ENCODE data around the gene DAZ2. TPM values are rescaled to one million over a fixed set of nuclear protein-coding genes. Genes with fewer than 3 reads are reported as not detected.
"Not testable (repeated sequence)": the region's sequence is repeated elsewhere in the genome, so short reads cannot be mapped to it uniquely, and the experiment has no call there.

Gene DAZ2, protein sequence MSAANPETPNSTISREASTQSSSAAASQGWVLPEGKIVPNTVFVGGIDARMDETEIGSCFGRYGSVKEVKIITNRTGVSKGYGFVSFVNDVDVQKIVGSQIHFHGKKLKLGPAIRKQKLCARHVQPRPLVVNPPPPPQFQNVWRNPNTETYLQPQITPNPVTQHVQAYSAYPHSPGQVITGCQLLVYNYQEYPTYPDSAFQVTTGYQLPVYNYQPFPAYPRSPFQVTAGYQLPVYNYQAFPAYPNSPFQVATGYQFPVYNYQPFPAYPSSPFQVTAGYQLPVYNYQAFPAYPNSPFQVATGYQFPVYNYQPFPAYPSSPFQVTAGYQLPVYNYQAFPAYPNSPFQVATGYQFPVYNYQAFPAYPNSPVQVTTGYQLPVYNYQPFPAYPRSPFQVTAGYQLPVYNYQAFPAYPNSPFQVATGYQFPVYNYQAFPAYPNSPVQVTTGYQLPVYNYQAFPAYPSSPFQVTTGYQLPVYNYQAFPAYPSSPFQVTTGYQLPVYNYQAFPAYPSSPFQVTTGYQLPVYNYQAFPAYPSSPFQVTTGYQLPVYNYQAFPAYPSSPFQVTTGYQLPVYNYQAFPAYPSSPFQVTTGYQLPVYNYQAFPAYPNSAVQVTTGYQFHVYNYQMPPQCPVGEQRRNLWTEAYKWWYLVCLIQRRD
- not detected for total RNA-seq
- polyA plus RNA-seq, result not detected

- not testable (repeated sequence) for DNase-seq; H3K27me3 ChIP-seq (ENCODE audit: control insufficient read depth, insufficient read depth, low read length); H3K4me3 ChIP-seq (ENCODE audit: low read depth, low read length); H3K4me1 Mint-ChIP-seq; H3K4me3 Mint-ChIP-seq; H3K36me3 Mint-ChIP-seq; ATAC-seq (ENCODE audit: low read depth in 2 of 2); H3K9me3 Mint-ChIP-seq; H3K9me3 ChIP-seq (ENCODE audit: control insufficient read depth in 2 of 2, low read length in 2 of 2); H3K27ac Mint-ChIP-seq; H3K4me1 ChIP-seq (ENCODE audit: control insufficient read depth, insufficient read depth, low read length, poor library complexity, severe bottlenecking); H3K36me3 ChIP-seq (ENCODE audit: control insufficient read depth, insufficient read depth, low read length); H3K27ac ChIP-seq (ENCODE audit: insufficient read depth, low read length, poor library complexity, severe bottlenecking); H3K27me3 Mint-ChIP-seq
These were observed at the start of gene DAZ2 for GRCh38 chrY:23219233-23219632. Gene DAZ2 (plus strand): TSS chrY:23219533. CDS start chrY:23219741, 208 bp downstream.

- H3K4me1 Mint-ChIP-seq; H3K4me3 ChIP-seq (ENCODE audit: low read depth, low read length); H3K27me3 ChIP-seq (ENCODE audit: control insufficient read depth, insufficient read depth, low read length); H3K27me3 Mint-ChIP-seq; H3K9me3 ChIP-seq (ENCODE audit: control insufficient read depth in 2 of 2, low read length in 2 of 2); DNase-seq; H3K36me3 ChIP-seq (ENCODE audit: control insufficient read depth, insufficient read depth, low read length); H3K4me1 ChIP-seq (ENCODE audit: control insufficient read depth, insufficient read depth, low read length, poor library complexity, severe bottlenecking); H3K27ac Mint-ChIP-seq; H3K27ac ChIP-seq (ENCODE audit: insufficient read depth, low read length, poor library complexity, severe bottlenecking); H3K4me3 Mint-ChIP-seq; H3K9me3 Mint-ChIP-seq; ATAC-seq (ENCODE audit: low read depth in 2 of 2); H3K36me3 Mint-ChIP-seq: not testable (repeated sequence)
These were observed 20.4 kb upstream of the DAZ2 start, which contains the start of gene DAZ1 for GRCh38 chrY:23198908-23199307. Gene DAZ1 (minus strand): TSS chrY:23199008. CDS start chrY:23198800, 208 bp downstream.

DNA sequence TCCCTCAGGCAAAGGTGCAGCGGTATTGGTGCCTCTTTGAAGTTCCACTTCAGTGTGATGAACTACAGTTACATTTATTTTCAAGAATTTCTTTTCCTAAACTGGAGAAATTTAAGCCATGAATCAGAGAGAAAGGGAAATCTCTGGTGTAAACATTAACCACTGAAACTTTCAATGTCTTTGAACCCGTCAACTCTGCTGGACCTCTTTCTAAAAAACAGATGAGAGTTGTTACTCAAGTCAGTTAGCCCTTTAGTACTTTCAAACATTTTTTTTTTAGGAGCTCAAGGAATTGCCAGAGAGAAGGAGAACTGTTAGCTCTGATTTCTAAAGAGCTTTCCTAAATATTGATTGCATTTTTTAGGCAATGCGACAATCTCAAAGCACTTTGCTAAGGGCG is 11.9 kb upstream of the DAZ2 start:
- H3K36me3 ChIP-seq (ENCODE audit: control insufficient read depth, insufficient read depth, low read length); H3K27ac ChIP-seq (ENCODE audit: insufficient read depth, low read length, poor library complexity, severe bottlenecking); H3K4me1 ChIP-seq (ENCODE audit: control insufficient read depth, insufficient read depth, low read length, poor library complexity, severe bottlenecking); H3K9me3 ChIP-seq (ENCODE audit: control insufficient read depth in 2 of 2, low read length in 2 of 2); H3K9me3 Mint-ChIP-seq; H3K36me3 Mint-ChIP-seq; DNase-seq; H3K4me3 Mint-ChIP-seq; H3K27me3 ChIP-seq (ENCODE audit: control insufficient read depth, insufficient read depth, low read length); H3K4me1 Mint-ChIP-seq; ATAC-seq (ENCODE audit: low read depth in 2 of 2); H3K27ac Mint-ChIP-seq; H3K27me3 Mint-ChIP-seq; H3K4me3 ChIP-seq (ENCODE audit: low read depth, low read length): not testable (repeated sequence)

DNA sequence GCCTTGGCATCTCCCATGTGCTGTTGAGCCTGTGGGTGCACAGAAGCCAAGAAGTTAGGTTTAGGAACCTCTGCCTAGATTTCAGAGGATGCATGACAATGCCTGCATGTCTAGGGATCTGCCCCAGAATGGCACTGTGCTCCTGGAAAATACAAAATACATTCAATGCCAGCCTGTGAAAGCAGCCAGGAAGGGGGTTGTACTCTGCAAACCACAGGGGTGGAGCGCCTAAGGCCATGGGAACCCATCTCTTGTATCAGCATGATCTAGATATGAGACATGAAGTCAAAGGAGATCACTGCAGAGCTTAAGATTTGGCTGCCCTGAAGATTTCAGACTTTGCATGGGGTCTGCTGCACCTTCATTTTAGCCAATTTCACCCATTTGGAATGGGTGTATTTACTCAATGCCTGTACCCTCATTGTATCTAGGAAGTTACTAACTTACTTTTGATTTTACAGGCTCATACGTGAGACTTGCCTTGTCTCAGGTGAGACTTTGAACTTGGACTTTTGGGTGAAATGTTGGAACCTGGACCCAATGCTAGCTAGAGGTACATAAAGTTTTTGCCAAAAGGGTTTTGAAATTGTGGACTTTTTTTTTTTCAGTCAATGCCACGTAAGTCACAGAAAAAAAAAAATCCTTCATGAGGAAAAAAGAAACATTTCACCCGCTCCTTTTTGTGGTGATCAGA is 9.4 kb upstream of the DAZ2 start:
- H3K27me3 Mint-ChIP-seq; H3K4me3 Mint-ChIP-seq; H3K36me3 ChIP-seq (ENCODE audit: control insufficient read depth, insufficient read depth, low read length); H3K4me1 ChIP-seq (ENCODE audit: control insufficient read depth, insufficient read depth, low read length, poor library complexity, severe bottlenecking); DNase-seq; H3K36me3 Mint-ChIP-seq; H3K9me3 ChIP-seq (ENCODE audit: control insufficient read depth in 2 of 2, low read length in 2 of 2); H3K4me1 Mint-ChIP-seq; H3K9me3 Mint-ChIP-seq; H3K4me3 ChIP-seq (ENCODE audit: low read depth, low read length); H3K27me3 ChIP-seq (ENCODE audit: control insufficient read depth, insufficient read depth, low read length); H3K27ac ChIP-seq (ENCODE audit: insufficient read depth, low read length, poor library complexity, severe bottlenecking); ATAC-seq (ENCODE audit: low read depth in 2 of 2); H3K27ac Mint-ChIP-seq: not testable (repeated sequence)

DNA sequence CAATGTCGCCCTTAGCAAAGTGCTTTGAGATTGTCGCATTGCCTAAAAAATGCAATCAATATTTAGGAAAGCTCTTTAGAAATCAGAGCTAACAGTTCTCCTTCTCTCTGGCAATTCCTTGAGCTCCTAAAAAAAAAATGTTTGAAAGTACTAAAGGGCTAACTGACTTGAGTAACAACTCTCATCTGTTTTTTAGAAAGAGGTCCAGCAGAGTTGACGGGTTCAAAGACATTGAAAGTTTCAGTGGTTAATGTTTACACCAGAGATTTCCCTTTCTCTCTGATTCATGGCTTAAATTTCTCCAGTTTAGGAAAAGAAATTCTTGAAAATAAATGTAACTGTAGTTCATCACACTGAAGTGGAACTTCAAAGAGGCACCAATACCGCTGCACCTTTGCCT is 8.7 kb upstream of the DAZ2 start:
- not testable (repeated sequence) for H3K27me3 ChIP-seq (ENCODE audit: control insufficient read depth, insufficient read depth, low read length)

More for the DNA sequence above, 8.7 kb upstream of the DAZ2 start:
- not testable (repeated sequence) for H3K4me3 Mint-ChIP-seq; H3K27ac ChIP-seq (ENCODE audit: insufficient read depth, low read length, poor library complexity, severe bottlenecking); ATAC-seq (ENCODE audit: low read depth in 2 of 2); H3K4me1 Mint-ChIP-seq; H3K9me3 ChIP-seq (ENCODE audit: control insufficient read depth in 2 of 2, low read length in 2 of 2); H3K9me3 Mint-ChIP-seq; DNase-seq; H3K4me1 ChIP-seq (ENCODE audit: control insufficient read depth, insufficient read depth, low read length, poor library complexity, severe bottlenecking); H3K27me3 Mint-ChIP-seq; H3K4me3 ChIP-seq (ENCODE audit: low read depth, low read length); H3K27ac Mint-ChIP-seq; H3K36me3 ChIP-seq (ENCODE audit: control insufficient read depth, insufficient read depth, low read length); H3K36me3 Mint-ChIP-seq

Other genes starting within 250 kb of the DAZ2 start
- gene BPY2, start 235.3 kb upstream of the DAZ2 start, total RNA-seq, result not detected
- not detected for gene BPY2, start 235.3 kb upstream of the DAZ2 start, polyA plus RNA-seq
- not detected for gene DAZ1, start 20.5 kb upstream of the DAZ2 start, total RNA-seq
- gene DAZ1, start 20.5 kb upstream of the DAZ2 start, polyA plus RNA-seq, result not detected

All from CD4-positive, CD25-positive, alpha-beta regulatory T cell (primary cell).